ENCODE results near the gene OR13D1.
"Not testable (repeated sequence)": the region's sequence is repeated elsewhere in the genome, so short reads cannot be mapped to it uniquely, and the experiment has no call there.

Gene OR13D1, protein sequence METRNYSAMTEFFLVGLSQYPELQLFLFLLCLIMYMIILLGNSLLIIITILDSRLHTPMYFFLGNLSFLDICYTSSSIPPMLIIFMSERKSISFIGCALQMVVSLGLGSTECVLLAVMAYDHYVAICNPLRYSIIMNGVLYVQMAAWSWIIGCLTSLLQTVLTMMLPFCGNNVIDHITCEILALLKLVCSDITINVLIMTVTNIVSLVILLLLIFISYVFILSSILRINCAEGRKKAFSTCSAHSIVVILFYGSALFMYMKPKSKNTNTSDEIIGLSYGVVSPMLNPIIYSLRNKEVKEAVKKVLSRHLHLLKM

DNA sequence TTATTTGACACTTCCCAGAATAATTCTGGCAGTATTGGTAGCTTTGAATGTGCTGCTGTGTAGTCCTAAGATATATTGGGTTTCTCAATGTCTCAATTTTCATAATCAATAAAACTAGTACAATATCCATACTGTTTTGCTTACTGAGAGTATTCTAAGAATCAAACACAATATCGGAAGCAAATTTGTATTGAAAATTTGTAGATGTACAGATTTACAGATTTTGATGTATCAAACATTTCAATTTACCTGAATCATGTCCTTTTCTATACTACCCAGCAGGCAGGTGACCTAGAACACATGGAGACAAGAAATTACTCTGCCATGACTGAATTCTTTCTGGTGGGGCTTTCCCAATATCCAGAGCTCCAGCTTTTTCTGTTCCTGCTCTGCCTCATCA is at the start of gene OR13D1:
TSS of gene OR13D1 (plus strand) at position 301 of the 400 bp plus-strand sequence. CDS start at position 301, 0 bp downstream.
- DNase-seq (ENCODE audit: low spot score), result no peak
- TF ChIP-seq, protein P1, sequence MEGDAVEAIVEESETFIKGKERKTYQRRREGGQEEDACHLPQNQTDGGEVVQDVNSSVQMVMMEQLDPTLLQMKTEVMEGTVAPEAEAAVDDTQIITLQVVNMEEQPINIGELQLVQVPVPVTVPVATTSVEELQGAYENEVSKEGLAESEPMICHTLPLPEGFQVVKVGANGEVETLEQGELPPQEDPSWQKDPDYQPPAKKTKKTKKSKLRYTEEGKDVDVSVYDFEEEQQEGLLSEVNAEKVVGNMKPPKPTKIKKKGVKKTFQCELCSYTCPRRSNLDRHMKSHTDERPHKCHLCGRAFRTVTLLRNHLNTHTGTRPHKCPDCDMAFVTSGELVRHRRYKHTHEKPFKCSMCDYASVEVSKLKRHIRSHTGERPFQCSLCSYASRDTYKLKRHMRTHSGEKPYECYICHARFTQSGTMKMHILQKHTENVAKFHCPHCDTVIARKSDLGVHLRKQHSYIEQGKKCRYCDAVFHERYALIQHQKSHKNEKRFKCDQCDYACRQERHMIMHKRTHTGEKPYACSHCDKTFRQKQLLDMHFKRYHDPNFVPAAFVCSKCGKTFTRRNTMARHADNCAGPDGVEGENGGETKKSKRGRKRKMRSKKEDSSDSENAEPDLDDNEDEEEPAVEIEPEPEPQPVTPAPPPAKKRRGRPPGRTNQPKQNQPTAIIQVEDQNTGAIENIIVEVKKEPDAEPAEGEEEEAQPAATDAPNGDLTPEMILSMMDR (IDR thresholded peaks at IDR 0.05; ENCODE audit: extremely low read depth, insufficient read depth, missing control alignments), result no peak
- in situ Hi-C loops (cut with MboI; ENCODE audit: low pct_unique_long_range_greater_than_20kb, low sequenced_read_pairs, unreplicated experiment), result no loop called here

DNA sequence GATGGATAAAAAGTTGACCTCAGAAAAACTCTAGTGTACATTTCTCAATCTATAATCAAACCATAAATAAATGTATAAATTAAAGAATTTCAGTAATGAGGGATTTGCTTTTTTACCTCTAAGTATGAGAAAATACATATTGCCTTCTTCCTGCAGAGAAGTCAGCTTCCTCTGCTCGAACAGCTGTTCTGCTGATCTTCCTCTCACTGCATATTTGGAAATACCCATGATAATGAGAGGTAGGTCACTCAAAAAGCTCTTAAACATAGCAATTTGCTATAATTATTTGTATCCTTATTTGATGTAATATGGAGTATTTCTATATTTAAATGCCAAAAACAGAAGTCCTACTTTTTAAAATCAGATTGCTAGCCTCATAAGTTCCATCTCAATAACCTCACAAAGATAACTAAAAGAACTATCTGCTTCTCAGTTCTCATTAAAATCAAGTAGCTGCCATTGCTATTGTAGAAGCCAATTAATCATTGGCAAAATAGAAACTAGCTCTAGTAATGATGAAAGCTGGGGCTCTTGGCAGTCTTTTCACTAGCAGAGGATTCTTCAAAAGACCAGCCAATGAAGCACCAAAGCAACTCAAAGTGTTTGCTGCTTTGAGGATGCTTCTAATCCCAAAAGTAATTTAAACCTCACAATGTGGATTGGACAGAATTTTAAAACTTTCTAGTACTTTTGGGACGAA is 35.7 kb upstream of the OR13D1 start:
- in situ Hi-C loops (cut with MboI; ENCODE audit: low pct_unique_long_range_greater_than_20kb, low sequenced_read_pairs, unreplicated experiment), result no loop called here
- TF ChIP-seq, protein P1 (IDR thresholded peaks at IDR 0.05; ENCODE audit: extremely low read depth, insufficient read depth, missing control alignments), result no peak
- DNase-seq (ENCODE audit: low spot score), result no peak

DNA sequence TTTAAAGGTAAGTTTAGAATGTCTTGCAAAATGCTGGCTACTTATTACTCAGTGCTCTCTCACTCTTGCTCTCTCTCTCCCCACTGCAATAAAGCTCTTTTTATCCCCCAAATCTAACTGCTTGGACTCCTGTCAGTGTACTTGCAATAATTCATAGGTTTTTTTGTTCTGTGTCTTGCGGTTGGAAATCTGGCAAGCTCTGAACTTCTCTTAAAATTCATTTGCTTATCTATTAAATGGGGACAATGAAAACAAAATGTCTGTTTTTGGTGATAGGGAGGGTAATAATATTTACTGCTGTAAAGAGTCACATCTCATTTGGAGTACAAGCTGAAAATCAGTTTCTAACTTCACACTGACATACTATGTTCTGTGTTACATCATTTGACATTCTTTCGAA is 18.7 kb upstream of the OR13D1 start:
- TF ChIP-seq, protein P1 (IDR thresholded peaks at IDR 0.05; ENCODE audit: extremely low read depth, insufficient read depth, missing control alignments), result no peak
- no peak for DNase-seq (ENCODE audit: low spot score)
- in situ Hi-C loops (cut with MboI; ENCODE audit: low pct_unique_long_range_greater_than_20kb, low sequenced_read_pairs, unreplicated experiment), result no loop called here

DNA sequence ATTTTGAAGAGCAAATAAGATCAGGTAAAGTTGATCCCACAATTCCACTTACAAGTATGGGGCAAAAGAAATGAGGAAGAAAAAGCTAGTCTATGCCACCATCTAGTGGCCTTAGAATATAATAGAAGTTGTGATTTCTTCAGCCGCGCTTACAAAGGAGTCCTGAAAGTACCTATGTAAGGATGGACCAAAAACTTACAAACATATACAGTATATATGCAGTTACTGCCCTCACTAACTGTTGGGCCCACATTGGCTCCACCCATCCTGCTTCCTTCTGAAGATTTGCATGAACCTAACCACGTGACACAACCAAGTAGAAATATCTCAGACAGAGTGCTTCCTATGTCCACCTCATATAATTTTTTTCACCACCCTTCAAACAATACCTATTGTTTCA is 11.7 kb upstream of the OR13D1 start:
- in situ Hi-C loops (cut with MboI; ENCODE audit: low pct_unique_long_range_greater_than_20kb, low sequenced_read_pairs, unreplicated experiment), result no loop called here
- TF ChIP-seq, protein P1 (IDR thresholded peaks at IDR 0.05; ENCODE audit: extremely low read depth, insufficient read depth, missing control alignments), result peak; percentile 53
- peak; percentile 10 for DNase-seq (ENCODE audit: low spot score)

DNA sequence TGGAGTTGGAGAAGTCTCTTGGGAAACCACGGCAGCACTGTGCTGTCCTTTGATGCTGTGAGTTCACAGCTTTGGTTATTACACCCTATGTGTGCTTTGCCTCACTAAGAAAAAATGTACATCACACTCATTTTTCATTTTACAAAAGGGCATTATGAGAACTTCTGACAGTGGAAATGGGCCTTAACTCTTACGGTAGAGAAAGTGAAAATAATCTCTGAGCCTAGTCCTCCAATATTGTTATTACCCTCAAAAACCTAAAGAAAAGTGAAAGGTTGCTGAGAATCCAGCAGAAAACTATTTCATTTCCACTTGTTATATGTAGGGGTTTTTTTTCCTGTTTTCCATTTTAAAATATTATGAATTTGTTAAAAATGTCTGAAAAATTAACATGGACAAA is 8.2 kb upstream of the OR13D1 start:
- TF ChIP-seq, protein P1 (IDR thresholded peaks at IDR 0.05; ENCODE audit: extremely low read depth, insufficient read depth, missing control alignments), result no peak
- no peak for DNase-seq (ENCODE audit: low spot score)
- in situ Hi-C loops (cut with MboI; ENCODE audit: low pct_unique_long_range_greater_than_20kb, low sequenced_read_pairs, unreplicated experiment), result no loop called here

DNA sequence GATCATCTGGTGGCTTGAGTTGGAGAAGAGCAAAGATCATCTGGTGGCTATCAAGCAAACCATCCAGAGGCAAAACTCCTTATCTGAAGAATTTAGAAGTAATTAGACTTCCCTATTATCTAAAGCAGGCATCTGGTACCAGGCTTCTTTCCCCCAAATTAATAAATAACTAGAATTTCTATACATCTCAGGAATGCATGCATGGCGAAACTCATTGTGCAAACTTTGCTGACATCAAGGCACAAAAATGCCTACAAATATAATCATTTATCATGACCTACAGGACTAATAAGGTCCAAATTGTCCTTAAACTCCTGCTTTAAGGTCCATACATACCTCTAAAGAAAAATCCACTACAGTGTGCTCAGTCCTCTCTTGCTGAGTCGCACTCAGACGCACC is 6.0 kb downstream of the OR13D1 start:
- DNase-seq (ENCODE audit: low spot score), result no peak
- in situ Hi-C loops (cut with MboI; ENCODE audit: low pct_unique_long_range_greater_than_20kb, low sequenced_read_pairs, unreplicated experiment), result no loop called here
- TF ChIP-seq, protein P1 (IDR thresholded peaks at IDR 0.05; ENCODE audit: extremely low read depth, insufficient read depth, missing control alignments), result no peak

DNA sequence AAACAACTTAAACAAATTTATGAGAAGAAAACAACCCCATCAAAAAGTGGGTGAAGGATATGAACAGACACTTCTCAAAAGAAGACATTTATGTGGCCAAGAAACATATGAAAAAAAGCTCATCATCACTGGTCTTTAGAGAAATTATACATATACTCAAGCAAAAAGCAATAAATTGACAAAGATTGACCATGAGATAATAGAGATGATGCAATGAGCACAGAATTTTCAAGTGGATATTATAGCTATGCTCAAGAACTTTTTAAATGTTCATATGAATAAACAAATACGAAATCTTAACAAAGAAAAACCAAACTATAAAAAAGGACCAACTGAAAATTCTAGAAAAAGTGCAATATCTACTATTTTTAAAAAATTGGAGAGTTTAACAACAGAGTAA is 14.4 kb downstream of the OR13D1 start:
- DNase-seq (ENCODE audit: low spot score); in situ Hi-C loops (cut with MboI; ENCODE audit: low pct_unique_long_range_greater_than_20kb, low sequenced_read_pairs, unreplicated experiment): not testable (repeated sequence)
